IMR-90 (cell line): ENCODE data around the gene MET. TPM values are rescaled to one million over a fixed set of nuclear protein-coding genes. Genes with fewer than 3 reads are reported as not detected.

ENCODE experiments used
- ATAC-seq: fragments of 200-7000 bp; cut with Tn5 transposase; 2 replicates; pipeline ENCODE4 v1.9.1; 2020; ENCODE audit warnings: low read depth, mild to moderate bottlenecking, moderate library complexity
- BruUV-seq: library from RNA; stranded (reverse); fragments of 400-500 nt; replicated peaks from 2 replicates; lab custom pipeline; 2021; lab: Mats Ljungman, UMichigan
- CTCF ChIA-PET: fragments of 300-600 bp; formaldehyde crosslinking; extraction: SDS; loops from one replicate; lab custom pipeline; 2021; ENCODE audit warnings: antibody characterized with exemption; lab: Yijun Ruan, JAX
- POLR2A ChIA-PET: fragments of 300-600 bp; sonication (Branson Sonifier 250); formaldehyde crosslinking; loops from one replicate; lab custom pipeline; 2022; ENCODE audit warnings: antibody characterized with exemption; ENCODE audit not compliant: unreplicated experiment; lab: Charles Lee
- DNase-seq: peaks from one replicate; pipeline ENCODE4 v3.0.0; 2013
- H2AFZ ChIP-seq: replicated peaks from 2 replicates; pipeline ENCODE3; 2013; ENCODE audit warnings: low read length, mild to moderate bottlenecking; ENCODE audit not compliant: poor library complexity
- H2AK5ac ChIP-seq: 2 replicates; pipeline ENCODE4 v1.6.1; 2013; ENCODE audit warnings: low read depth, low read length, inconsistent platforms
- H2AK9ac ChIP-seq: replicated peaks from 2 replicates; pipeline ENCODE3; 2013; ENCODE audit warnings: mild to moderate bottlenecking, low read depth, low read length, moderate library complexity; ENCODE audit not compliant: poor library complexity
- H2BK120ac ChIP-seq: 2 replicates; pipeline ENCODE4 v1.6.1; 2013; ENCODE audit warnings: low read depth, low read length, inconsistent platforms
- H2BK15ac ChIP-seq: 3 replicates; pipeline ENCODE4 v1.6.1; 2013; ENCODE audit warnings: low read depth, low read length, inconsistent platforms
- H2BK20ac ChIP-seq: 2 replicates; pipeline ENCODE4 v1.6.1; 2013; ENCODE audit warnings: low read depth, mild to moderate bottlenecking, inconsistent platforms, low read length, moderate library complexity
- H2BK5ac ChIP-seq: 2 replicates; pipeline ENCODE4 v1.6.1; 2013; ENCODE audit warnings: mild to moderate bottlenecking, low read depth, low read length, inconsistent platforms; ENCODE audit not compliant: poor library complexity, severe bottlenecking
- H3K14ac ChIP-seq: replicated peaks from 2 replicates; pipeline ENCODE4 v1.6.1; 2013; ENCODE audit warnings: low read depth, low read length, inconsistent platforms
- H3K18ac ChIP-seq: 2 replicates; pipeline ENCODE4 v1.6.1; 2013; ENCODE audit warnings: low read depth, low read length, control low read depth
- H3K23ac ChIP-seq: 2 replicates; pipeline ENCODE4 v1.6.1; 2013; ENCODE audit warnings: low read depth, low read length, inconsistent platforms
- H3K27ac ChIP-seq: 2 replicates; pipeline ENCODE4 v1.5.1; 2013; ENCODE audit warnings: mild to moderate bottlenecking, control low read depth, low read length; ENCODE audit not compliant: insufficient read depth
- H3K27me3 ChIP-seq: 2 replicates; pipeline ENCODE4 v1.6.1; 2013; ENCODE audit warnings: low read length; ENCODE audit not compliant: control insufficient read depth, insufficient read depth
- H3K36me3 ChIP-seq: 2 replicates; pipeline ENCODE4 v1.6.1; 2013; ENCODE audit warnings: low read length, mixed read lengths; ENCODE audit not compliant: control insufficient read depth, insufficient read depth
- H3K4ac ChIP-seq: 2 replicates; pipeline ENCODE4 v1.6.1; 2013; ENCODE audit warnings: low read depth, low read length, inconsistent platforms
- H3K4me1 ChIP-seq: 2 replicates; pipeline ENCODE4 v1.6.1; 2013; ENCODE audit warnings: low read length, mixed read lengths; ENCODE audit not compliant: control insufficient read depth, insufficient read depth
- H3K4me2 ChIP-seq: 2 replicates; pipeline ENCODE4 v1.6.1; 2013; ENCODE audit warnings: low read depth, mild to moderate bottlenecking, control low read depth, low read length, moderate library complexity
- H3K4me3 ChIP-seq: 2 replicates; pipeline ENCODE4 v1.5.1; 2013; ENCODE audit warnings: low read depth, mild to moderate bottlenecking, control low read depth, low read length, moderate library complexity; ENCODE audit not compliant: insufficient read depth
- H3K56ac ChIP-seq: 2 replicates; pipeline ENCODE4 v1.6.1; 2013; ENCODE audit warnings: low read length, inconsistent platforms; ENCODE audit not compliant: insufficient read depth; ENCODE audit errors: extremely low read depth
- H3K79me1 ChIP-seq, 2 experiments: 2 replicates each; pipeline ENCODE4 v1.6.1; 2013; ENCODE audit warnings: low read length in 2 of 2, inconsistent platforms in 1 of 2, low read depth in 1 of 2
- H3K9ac ChIP-seq: 2 replicates; pipeline ENCODE4 v1.6.1; 2013; ENCODE audit warnings: low read depth, low read length, control low read depth
- H3K9me1 ChIP-seq: 2 replicates; pipeline ENCODE4 v1.6.1; 2013; ENCODE audit warnings: low read length, inconsistent platforms; ENCODE audit not compliant: insufficient read depth
- H3K9me3 ChIP-seq: 2 replicates; pipeline ENCODE4 v1.6.1; 2013; ENCODE audit warnings: low read length; ENCODE audit not compliant: control insufficient read depth, insufficient read depth
- H4K20me1 ChIP-seq: 2 replicates; pipeline ENCODE4 v1.6.1; 2013; ENCODE audit warnings: low read length, inconsistent platforms; ENCODE audit not compliant: insufficient read depth
- H4K5ac ChIP-seq: 2 replicates; pipeline ENCODE4 v1.6.1; 2013; ENCODE audit warnings: mild to moderate bottlenecking, low read depth, low read length, control low read depth
- H4K8ac ChIP-seq, 2 experiments: 2 replicates each; pipeline ENCODE4 v1.6.1; 2013; ENCODE audit warnings: low read depth in 2 of 2, low read length in 2 of 2, control low read depth in 1 of 2, inconsistent platforms in 1 of 2
- H4K91ac ChIP-seq: 2 replicates; pipeline ENCODE4 v1.6.1; 2013; ENCODE audit warnings: low read depth, low read length, inconsistent platforms; ENCODE audit not compliant: insufficient read depth
- CEBPB ChIP-seq: IDR thresholded peaks from 2 replicates; pipeline ENCODE4 v1.6.1; 2012; ENCODE audit warnings: low read depth, low read length, improper control_type of control experiment
- CHD1 ChIP-seq: IDR thresholded peaks from 2 replicates; pipeline ENCODE4 v1.6.1; 2012; ENCODE audit warnings: low read depth, low read length, improper control_type of control experiment
- MAZ ChIP-seq: IDR thresholded peaks from 2 replicates; pipeline ENCODE4 v1.6.1; 2012; ENCODE audit warnings: low read depth, mild to moderate bottlenecking, low read length, improper control_type of control experiment, moderate library complexity, borderline replicate concordance
- MXI1 ChIP-seq: IDR thresholded peaks from 2 replicates; pipeline ENCODE4 v1.6.1; 2012; ENCODE audit warnings: low read depth, mild to moderate bottlenecking, low read length, moderate library complexity, borderline replicate concordance
- USF2 ChIP-seq: fragments of 150-350 bp; IDR thresholded peaks from 2 replicates; pipeline ENCODE4 v1.6.1; 2017; ENCODE audit warnings: mild to moderate bottlenecking, antibody characterized with exemption, low read length, low read depth
- dilution Hi-C: fragments of 300-500 bp; cut with HindIII; formaldehyde crosslinking; loops from one replicate; pipeline ENCODE4 v1.14.3; 2018; ENCODE audit warnings: low sequenced_read_pairs; ENCODE audit not compliant: unreplicated experiment
- in situ Hi-C: fragments of 300-500 bp; cut with MboI; formaldehyde crosslinking; loops from 3 replicates; pipeline ENCODE4 v1.14.3; 2019; ENCODE audit warnings: low sequenced_read_pairs, inconsistent platforms, mixed read lengths
- intact Hi-C: fragments of 100-400 bp; cut with micrococcal nuclease; formaldehyde crosslinking; loops from 2 replicates; pipeline ENCODE4 v1.10.0; 2022
- polyA plus RNA-seq, 3 experiments: library from polyadenylated mRNA; depleted of rRNA; stranded (reverse); fragments of >200 nt; gene quantifications; 2 replicates each; pipeline ENCODE4 v1.2.3, GENCODE V29; 2012; ENCODE audit warnings: low replicate concordance in 1 of 3
- total RNA-seq: library from RNA; depleted of rRNA; stranded (reverse); fragments of >200 nt; gene quantifications from 2 replicates; pipeline ENCODE4 v1.2.3, GENCODE V29; 2012

The MET gene
- total and polyA plus RNA-seq, 2 of the 4 experiments (the other 2 are of a cell fraction), result 15.0 to 84.6 TPM

DNA sequence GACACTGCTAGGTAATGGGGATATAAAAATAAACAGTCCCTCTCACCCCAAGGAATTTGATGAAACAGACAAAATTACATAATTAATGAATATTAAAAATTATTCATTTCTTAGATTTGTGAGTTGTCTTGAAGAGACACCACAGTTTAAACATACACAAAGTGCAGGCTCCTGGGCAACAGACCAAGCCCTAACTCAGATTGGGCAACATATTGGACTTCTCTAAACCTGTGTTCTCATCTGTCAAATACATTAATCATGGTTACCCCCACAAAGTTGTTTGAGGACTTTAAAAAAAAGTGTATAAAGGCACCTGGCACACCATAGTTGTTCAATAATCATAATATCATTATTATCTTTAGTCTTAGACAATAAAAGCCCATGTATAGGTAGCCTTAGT, 127.9 kb downstream of the MET start:
- H3K18ac ChIP-seq, result no peak overlapping the region
- no peak overlapping the region for H4K8ac ChIP-seq
- H3K36me3 ChIP-seq, result 0 out of 2 replicates have a peak, but pooled peaks cover 2% of the 10 kb centered on the region
- peaks cover 8% of the 10 kb centered on the region for H3K9me1 ChIP-seq
- peak overlapping the region; percentile 22 for H2BK120ac ChIP-seq
- in situ Hi-C loops, result no loop called here
- H2AFZ ChIP-seq, result no peak overlapping the region
- no peak overlapping the region for H3K27ac ChIP-seq
- peak; percentile 41 for DNase-seq
- dilution Hi-C loops, result no loop called here
- no peak for TF ChIP-seq USF2
- TF ChIP-seq MXI1, result no peak
- TF ChIP-seq MAZ, result no peak
- TF ChIP-seq CEBPB, result peak; percentile 44
- TF ChIP-seq CHD1, result no peak
- H3K27me3 ChIP-seq, result no peaks in the 10 kb centered on the region
- CTCF ChIA-PET, result no interaction called here
- intact Hi-C loops, result no loop called here
- H2AK5ac ChIP-seq, result no peak overlapping the region
- 0 out of 3 replicates have a peak overlapping the region, but pooled peaks have one; percentile 11 for H2BK15ac ChIP-seq
- no peak overlapping the region for H3K4me2 ChIP-seq
- no peaks in the 10 kb centered on the region for H3K79me1 ChIP-seq
- no peaks in the 10 kb centered on the region for H4K20me1 ChIP-seq
- no peak for ATAC-seq
- POLR2A ChIA-PET, result no interaction called here
- no peaks in the 10 kb centered on the region for H3K9me3 ChIP-seq
- H4K91ac ChIP-seq, result no peak overlapping the region
- H2AK9ac ChIP-seq, result no peak overlapping the region
- H3K4me3 ChIP-seq, result no peak overlapping the region
- H4K5ac ChIP-seq, result no peak overlapping the region
- H3K56ac ChIP-seq, result no peak overlapping the region
- no TSS peak for BruUV-seq
- H3K4me1 ChIP-seq, result peaks cover 11% of the 10 kb centered on the region
- no peak overlapping the region for H3K23ac ChIP-seq
- H3K14ac ChIP-seq, result no peak overlapping the region
- no peak overlapping the region for H3K9ac ChIP-seq
- no peak overlapping the region for H3K4ac ChIP-seq
- peak overlapping the region; percentile 41 for H2BK5ac ChIP-seq
- H2BK20ac ChIP-seq, result no peak overlapping the region; the same call in 1 of the 2 replicates
